ENCODE results near the gene MTMR2.
"Not testable (repeated sequence)": the region's sequence is repeated elsewhere in the genome, so short reads cannot be mapped to it uniquely, and the experiment has no call there.

The MTMR2 gene

GRCh38 chr11:95883381-95883780 lies 40.5 kb downstream of the MTMR2 start:
- DNase-seq = no peak

DNA sequence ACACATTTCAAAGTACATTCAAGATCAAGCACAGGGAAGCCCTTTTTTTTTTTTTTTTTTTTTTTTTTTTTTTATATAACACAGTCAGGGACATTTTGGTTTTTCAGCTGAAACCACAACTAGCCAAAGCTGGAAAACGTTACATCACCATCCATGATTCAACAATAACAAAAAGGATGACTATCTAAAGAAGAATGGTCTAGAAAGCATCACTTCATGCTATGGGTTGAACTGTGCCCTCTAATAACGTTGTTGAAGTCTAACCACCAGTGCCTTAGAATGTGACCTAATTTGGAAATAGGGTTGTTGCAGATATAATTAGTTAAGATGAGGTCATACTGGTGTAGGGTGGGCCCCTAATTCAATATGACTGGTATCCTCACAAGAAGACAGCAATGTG lies 46.6 kb downstream of the MTMR2 start:
- DNase-seq = peak; percentile 98

- not testable (repeated sequence) for DNase-seq
These were observed 53.0 kb downstream of the MTMR2 start for GRCh38 chr11:95870877-95871276.

GRCh38 chr11:95867105-95867504 lies 56.8 kb downstream of the MTMR2 start:
- no peak for DNase-seq

GRCh38 chr11:95863486-95864140 lies 60.3 kb downstream of the MTMR2 start:
- peak; percentile 75 for DNase-seq

DNA sequence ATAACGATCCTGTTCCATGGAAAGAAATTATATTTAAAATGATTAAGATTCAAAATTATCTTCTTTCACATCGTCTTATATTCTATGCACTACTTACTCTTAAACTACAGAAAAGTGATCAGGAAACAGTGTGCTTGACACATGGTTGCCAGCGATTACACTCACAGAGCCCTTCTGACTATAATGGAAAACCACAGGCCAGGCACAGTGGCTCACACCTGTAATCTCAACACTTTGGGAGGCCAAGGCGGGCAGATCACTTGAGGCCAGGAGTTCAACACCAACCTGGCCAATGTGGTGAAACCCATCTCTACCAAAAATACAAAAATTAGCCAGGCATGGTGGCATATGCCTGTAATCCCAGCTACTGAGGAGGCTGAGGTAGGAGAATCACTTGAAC lies 63.9 kb downstream of the MTMR2 start:
- not testable (repeated sequence) for DNase-seq

DNA sequence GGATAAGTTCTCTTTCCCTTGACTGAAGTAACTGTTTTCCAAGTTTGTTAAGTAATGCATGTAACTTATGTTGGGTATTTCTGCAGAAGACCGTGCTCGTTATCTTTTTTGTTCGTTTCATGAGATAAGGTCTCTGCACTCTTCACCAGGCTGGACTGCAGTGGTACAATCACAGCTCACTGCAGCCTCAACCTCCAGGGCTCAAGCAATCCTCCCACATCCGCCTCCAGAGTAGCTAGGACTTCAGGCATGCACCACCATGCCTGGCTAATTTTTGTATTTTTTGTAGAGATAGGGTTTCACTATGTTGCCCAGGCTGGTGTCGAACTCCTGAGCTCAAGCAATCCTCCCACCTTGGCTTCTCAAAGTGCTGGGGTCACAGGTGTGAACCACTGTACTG lies 69.5 kb downstream of the MTMR2 start:
- not testable (repeated sequence) for DNase-seq

DNA sequence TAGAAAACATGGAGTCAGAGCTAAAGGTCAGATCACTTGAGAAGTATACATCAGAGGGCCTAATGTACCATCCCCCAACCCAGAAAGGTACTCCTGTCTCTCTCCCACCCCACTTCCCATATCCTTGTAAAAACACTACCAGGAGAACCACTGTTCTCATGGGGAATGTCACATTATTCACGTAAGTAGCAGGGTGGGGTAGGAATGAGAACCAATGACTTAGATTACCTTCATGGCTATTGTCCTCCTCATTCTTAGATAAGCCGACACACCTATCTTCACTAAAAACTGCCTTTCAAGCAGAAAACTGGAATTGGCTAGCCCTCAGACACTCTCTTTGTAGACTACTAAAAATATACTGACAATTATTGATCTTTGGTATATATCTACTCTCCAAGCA lies 70.0 kb downstream of the MTMR2 start:
- DNase-seq = no peak

DNA sequence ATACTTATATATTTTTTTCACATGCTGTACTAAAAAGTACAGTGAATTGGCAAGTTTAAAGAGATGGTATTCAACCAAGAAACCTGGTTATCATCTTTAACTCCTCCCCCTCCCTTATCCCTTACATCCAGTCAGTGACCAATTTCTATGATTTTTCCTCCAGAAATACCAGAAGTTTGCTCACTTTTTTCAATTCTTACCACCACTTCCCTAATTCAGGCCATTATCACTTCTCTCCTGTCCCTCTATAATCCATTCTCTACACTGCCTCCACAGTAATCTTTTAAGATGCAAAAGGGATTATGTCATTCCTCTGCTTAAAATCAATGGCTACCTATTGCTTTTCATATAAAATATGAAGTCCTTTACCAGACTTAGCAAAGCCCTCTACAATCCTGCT lies 70.8 kb downstream of the MTMR2 start:
- no peak for DNase-seq

DNA sequence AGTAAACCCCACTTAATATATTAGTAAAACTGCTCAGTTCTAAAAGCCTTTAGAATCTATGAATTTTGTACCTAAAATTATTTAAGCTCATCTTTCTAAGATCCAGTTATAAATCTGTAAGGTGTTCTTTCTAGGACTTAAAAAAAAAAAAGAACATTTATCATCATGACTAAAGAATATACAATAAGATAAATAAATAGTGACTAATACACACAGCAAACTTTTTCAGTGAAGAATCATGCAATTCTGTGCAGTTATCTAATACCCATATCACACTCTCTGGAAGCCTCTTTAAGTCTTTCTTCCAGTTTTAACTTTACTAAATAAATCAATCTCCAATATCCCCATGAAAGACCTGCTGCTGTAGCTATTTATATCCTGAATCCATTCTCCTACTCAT lies 73.8 kb downstream of the MTMR2 start:
- no peak for DNase-seq

GRCh38 chr11:95849087-95849825 lies 74.7 kb downstream of the MTMR2 start:
- peak; percentile 75 for DNase-seq

- no peak for DNase-seq
These were observed 78.7 kb downstream of the MTMR2 start for GRCh38 chr11:95845167-95845566.

DNA sequence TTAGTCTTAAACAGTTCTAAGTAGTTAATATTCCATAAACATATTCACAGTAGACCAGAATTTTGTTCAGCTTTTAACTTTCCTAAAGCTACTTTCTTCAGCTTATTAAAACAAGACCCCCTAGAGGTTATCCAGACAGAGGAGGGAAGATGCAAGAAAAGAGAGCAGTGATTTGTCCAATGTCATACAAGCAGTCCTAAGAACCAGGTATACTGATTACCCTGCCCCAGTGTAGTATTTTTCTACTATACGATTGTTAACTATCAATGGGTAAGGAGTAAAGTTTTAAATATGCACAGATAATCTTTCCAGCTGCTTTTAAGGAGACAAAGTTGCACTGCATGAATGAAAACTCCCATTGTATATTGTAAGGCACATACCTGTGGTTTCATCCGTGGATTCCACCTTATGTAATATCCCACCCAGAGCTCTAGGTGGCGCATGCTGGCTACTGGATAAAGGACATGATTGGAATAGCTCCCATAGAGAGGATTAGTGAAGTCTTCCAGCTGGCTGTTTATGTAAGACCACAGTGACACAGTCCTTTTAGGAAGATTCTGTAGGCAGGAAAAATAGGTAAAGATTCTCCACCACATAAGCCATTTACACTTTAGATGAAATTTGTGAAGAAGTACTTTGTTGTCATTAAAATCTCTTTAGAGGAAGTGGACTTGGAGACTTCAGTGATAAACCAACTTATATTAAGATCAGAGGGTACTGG lies 88.0 kb downstream of the MTMR2 start:
- DNase-seq = peak; percentile 89

DNA sequence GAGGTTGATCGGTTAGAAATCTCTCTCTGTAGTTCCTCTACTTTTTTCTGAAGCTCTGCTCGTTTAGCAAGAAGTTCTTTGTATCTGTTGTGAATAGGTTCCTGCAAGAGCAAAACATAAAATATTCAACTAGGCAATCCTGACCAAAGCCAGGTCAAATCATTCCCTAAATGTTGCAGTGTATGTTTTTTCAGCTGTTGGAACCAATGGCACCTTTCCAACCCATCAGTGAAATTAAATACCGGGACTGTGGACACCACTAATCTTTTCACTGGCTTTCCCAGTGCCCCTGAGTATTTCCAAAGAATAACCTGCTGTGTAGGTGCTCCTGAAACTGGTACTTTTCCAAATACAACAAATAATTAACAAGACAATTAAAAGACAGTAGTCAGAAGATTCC lies 88.6 kb downstream of the MTMR2 start:
- DNase-seq = no peak

- no peak for DNase-seq
These were observed 90.5 kb downstream of the MTMR2 start for GRCh38 chr11:95833378-95833777.

DNA sequence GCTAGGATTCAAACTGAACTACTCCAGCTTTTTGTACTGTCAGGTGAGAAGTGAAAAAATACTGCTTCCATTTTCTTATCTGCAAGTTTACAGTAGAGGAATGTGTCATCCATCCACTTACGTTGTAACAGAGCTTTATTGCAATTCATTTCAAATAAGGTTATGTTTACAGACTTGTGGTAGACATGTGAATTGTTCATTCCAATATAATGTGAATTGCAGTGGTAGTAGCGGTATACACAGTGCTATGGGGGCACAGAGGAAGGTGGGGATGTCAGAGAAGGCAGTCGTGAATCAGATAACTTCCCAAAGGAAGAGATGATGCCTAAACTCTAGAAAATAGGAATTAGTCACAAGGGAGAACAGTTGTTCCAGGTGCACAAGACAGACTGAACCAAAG lies 91.1 kb downstream of the MTMR2 start:
- DNase-seq = peak; percentile 49

DNA sequence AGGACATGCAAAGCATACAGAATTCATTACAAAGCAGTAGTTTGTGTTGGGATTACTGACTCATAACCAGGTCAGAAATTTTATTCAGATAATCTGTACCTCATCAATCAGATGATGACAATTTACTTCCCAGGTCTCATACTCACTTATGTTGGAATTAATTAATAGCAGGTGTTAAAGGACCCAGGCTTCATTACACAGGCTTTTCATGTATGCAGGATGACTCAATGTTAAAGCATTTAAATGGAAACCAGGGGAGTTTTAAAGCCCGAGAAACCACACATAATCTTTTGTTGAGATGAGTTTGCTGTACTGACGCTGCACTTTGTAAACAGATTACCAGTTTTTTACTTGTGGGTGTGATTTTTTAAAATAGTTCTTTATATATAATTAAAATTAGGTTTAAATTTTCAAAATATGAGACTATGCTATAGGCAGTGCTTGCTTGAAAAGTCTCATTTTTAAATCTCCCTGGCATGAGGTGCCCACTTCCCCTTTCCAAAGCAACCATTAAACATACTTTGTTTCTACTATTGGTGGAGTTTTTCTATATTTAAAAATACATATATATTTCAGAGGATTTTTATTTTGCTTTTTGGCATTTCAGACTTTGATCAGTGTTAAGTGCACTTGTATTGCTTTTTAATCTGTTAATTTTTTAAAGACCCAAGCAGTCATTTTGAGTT lies 92.6 kb downstream of the MTMR2 start:
- peak; percentile 90 for DNase-seq

DNA sequence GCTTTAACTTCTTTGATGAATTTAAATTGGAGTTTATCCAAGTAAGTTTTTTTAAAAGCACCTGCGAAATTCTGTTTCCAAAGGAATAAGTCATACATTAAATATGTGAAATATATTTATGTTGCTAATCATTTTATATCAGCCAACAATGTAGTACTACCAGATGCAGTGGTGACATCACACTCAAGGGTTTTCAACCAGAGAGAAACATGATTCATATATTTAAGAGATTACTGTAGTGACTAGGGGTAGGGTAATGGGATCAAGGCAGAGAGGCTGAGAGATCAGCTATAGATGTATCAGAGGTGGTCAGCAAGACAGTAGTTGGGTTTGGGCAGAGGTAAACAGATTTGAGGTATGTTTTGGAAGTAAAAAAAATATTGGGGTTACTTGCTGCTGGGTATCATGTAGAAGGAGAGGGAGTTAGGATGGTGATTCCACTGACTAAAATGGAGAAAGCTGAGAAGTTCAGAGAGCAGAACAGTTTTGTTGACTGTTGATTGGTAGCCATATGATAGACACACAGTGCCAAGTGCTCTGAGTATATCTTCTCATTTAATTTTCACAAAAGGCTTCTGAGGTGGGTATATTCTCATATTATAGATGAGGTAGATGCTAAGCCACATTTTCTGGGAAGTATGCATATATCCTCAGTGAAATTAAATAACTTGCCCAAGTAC lies 94.2 kb downstream of the MTMR2 start:
- peak; percentile 61 for DNase-seq

DNA sequence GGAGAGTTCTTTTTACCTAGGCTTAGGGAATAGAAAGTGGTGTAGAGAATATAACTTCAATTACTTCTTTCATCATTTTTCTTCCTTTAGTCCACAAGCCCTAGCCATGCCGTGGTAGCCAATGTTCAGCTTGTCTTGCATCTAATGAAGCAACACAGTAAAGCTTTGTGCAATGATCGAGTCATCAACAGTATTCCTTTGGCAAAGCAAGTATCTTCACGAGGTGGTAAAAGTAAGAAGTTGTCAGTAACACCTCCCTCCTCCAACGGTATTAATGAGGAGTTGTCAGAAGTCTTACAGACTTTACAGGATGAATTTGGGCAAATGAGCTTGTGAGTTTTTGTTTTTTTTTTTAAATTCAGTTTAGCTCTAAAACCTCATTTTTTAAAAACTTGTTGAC lies 96.2 kb downstream of the MTMR2 start:
- no peak for DNase-seq

DNA sequence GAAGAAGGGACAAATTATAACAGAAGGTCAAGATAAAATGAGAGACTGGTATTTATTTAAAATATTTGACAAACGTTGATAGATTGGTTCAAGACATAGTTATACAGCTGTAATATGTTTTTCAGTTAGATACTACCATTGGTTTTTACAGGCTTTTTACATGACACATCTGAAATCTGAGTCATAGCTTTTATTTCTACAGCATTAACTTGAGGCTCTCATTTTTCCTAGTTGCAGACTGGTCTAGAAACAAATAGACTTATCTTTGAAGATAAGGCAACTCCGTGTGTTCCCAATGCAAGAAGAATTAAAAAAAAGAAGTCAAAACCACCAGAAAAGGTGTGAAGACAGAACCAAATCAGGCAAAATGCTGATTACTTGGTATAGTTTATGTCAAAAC lies 102.3 kb downstream of the MTMR2 start:
- peak; percentile 39 for DNase-seq

GRCh38 chr11:95816037-95816436 lies 107.9 kb downstream of the MTMR2 start:
- no peak for DNase-seq

DNA sequence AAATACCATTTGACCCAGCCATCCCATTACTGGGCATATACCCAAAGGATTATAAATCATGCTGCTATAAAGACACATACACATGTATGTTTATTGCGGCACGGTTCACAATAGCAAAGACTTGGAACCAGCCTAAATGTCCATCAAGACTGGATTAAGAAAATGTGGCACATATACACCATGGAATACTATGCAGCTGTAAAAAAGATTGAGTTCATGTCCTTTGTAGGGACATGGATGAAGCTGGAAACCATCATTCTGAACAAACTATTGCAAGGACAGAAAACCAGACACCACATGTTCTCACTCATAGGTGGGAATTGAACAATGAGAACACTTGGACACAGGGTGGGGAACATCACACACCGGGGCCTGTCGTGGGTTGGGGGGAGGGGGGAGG lies 112.9 kb downstream of the MTMR2 start:
- DNase-seq = not testable (repeated sequence)

DNA sequence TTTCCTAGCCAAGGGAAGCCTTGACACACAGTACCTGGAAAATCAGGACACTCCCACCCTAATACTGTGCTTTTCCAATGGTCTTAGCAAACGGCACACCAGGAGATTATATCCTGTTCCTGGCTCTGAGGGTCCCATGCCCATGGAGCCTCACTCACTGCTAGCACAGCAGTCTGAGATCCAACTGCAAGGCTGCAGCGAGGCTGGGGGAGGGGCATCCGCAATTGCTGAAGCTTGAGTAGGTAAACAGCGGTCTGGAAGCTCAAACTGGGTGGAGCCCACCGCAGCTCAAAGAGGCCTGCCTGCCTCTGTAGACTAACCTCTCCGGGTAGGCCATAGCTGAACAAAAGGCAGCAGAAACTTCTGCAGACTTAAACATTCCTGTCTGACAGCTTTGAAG lies 117.4 kb downstream of the MTMR2 start:
- DNase-seq = not testable (repeated sequence)

Data from EL (cell line).